Left ventricle myocardium superior (tissue), 1 donor: Measurements from ENCODE around the gene FRMD4A. TPM values are rescaled to one million over a fixed set of nuclear protein-coding genes. Genes with fewer than 3 reads are reported as not detected.

Source experiments
- ATAC-seq: fragments of 200-7000 bp; cut with Tn5 transposase; one replicate; pipeline ENCODE4 v1.9.1; 2020; ENCODE audit warnings: mild to moderate bottlenecking, moderate library complexity
- DNase-seq: peaks from one replicate; pipeline ENCODE4 v3.0.0-alpha.2; 2020
- intact Hi-C: fragments of 100-400 bp; cut with micrococcal nuclease; formaldehyde crosslinking; loops from one replicate; pipeline ENCODE4 v1.11.0; 2022
- long read RNA-seq: library from polyadenylated mRNA; unstranded; transcript quantifications from one replicate; pipeline ENCODE4 v2.0.0, GENCODE V29; 2021
- total RNA-seq: library from RNA; stranded (reverse); fragmentation: NEBNext Ultra II Directional; extraction: Animal tissue kit (Norgen Biotek cat#: 25700); gene quantifications from one replicate; pipeline ENCODE4 v1.2.1, GENCODE V29; 2021
- donor health status: DM: no; HTN: yes; CAD: no; lungs with severe emphysema.

The FRMD4A gene
- 43.3 TPM for total RNA-seq
- long read RNA-seq, partial matches to known transcripts, result 5 of 17 reads
- long read RNA-seq, other reads (novel, unspliced or antisense), result 9 of 17 reads

DNA sequence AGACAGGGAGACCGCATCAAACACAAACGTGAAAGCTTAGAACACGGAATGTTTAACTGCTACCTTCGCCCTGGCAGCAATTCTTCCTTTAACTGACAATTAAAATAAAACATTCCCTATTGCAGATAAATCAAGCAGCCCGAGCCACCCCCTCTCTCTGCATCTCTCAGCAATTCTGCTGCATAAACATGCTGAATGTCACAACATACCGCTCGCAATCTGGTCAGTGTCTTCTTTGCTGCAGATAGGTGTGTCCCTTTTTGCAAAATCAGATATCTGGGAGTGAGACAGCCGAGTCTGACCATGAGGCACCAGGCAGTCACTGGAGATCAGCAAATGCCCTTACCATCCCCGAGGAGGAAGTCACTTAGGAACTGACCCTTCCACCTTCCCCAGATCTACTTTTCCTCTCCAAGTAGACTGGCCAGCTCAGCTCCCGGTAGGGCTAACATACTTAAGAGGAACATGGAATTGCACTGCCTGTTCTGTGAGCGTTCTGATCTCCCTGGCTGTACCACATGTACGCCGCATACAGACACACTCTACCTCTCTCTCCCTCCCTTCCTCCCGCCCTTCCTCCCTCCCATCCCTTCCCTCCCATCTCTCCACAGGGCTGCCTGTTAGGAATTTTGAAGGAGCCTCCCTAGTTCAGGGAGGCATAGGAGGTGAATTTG is at the start of gene FRMD4A:
Gene FRMD4A (minus strand): TSS at position 537 of the 674 bp plus-strand sequence.
- DNase-seq (no peak), ATAC-seq (no peak)
- intact Hi-C loops, result no loop called here

DNA sequence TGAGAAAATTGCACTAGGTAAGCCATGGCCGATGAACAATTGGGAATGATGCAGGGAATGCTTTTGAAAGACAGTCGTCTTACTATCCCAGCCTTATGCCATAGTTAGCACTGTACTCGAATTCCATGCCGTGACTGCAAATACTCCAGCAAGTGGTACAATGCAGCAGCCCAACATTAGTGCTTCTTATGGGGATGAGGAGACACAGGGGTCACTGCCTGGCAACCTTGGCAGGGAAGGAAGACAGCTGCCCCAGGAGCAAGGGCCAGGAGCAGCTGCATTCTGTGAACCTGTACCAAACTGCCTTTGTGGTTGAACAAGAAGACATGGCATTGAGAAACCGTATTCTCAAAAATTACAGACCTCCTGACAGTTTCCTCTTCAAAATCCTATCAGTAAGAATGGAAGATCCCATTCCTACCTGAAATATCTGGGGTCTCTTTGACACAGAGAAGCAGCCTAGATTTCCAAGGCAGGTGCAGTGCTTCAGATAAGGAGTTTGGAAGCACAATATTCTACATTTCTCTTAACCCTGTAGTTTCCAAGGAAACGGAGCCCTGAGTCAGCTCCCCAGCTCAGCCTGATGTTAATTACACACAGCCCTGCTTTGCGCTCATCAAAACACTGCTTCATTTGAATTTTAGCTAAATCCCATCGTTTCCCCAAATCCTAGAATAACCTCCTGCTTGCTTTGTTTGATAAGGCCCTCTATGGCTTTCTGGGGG is 49.0 kb upstream of the FRMD4A start:
- no peak for DNase-seq
- intact Hi-C loops, result no loop called here
- ATAC-seq, result no peak

DNA sequence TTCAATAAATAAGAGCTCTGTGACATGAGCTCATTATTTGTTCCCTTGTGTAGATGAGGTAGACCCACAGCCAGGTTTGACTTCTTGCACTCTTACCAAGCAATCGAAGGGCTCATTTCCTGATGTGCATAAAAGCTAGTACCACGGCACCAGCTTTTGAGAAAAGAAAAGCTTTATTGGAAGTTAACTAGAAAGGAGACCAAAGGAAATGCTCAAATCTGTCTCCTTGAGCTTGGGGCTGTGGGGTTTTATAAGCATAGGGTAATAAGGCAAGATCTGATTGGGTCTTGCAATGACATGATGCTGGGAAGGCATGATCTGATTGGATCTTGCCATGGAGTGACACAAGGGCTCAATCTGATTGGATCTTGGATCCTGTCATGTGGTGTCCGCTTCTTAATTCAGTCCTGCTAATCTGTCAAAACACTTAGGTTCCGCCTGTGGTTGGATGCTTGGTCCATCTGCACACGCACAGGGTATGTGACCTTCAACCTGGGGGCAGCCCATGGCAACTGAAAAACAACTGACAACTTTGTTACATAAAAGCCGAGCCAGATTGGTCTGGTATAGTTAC is 47.8 kb upstream of the FRMD4A start:
- ATAC-seq (no peak), DNase-seq (no peak)
- intact Hi-C loops, result no loop called here

DNA sequence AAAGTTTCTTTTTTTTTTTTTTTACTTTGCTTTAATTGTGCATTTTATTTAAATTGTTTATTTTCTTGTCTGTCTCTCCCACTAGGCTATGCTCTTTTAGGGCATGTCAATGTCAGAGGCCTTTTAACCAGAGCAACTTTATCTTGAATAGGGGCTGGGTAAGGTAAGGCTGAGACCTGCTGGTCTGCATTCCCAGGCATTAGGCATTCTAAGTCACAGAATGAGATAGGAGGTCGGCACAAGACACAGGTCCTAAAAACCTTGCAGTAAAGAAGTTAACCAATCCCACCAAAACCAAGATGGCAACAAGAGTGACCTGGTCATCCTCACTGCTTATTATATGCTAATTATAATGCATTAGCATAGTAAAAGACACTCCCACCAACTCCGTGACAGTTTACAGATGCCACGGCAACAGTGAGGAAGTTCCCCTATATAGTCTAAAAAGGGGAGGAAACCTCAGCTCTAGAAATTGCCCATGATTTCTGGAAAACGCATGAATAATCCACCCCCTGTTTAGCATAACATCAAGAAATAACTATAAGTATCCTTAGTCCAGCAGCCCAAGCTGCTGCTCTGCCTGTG is 47.0 kb upstream of the FRMD4A start:
- intact Hi-C loops, result no loop called here
- ATAC-seq, result no peak

DNA sequence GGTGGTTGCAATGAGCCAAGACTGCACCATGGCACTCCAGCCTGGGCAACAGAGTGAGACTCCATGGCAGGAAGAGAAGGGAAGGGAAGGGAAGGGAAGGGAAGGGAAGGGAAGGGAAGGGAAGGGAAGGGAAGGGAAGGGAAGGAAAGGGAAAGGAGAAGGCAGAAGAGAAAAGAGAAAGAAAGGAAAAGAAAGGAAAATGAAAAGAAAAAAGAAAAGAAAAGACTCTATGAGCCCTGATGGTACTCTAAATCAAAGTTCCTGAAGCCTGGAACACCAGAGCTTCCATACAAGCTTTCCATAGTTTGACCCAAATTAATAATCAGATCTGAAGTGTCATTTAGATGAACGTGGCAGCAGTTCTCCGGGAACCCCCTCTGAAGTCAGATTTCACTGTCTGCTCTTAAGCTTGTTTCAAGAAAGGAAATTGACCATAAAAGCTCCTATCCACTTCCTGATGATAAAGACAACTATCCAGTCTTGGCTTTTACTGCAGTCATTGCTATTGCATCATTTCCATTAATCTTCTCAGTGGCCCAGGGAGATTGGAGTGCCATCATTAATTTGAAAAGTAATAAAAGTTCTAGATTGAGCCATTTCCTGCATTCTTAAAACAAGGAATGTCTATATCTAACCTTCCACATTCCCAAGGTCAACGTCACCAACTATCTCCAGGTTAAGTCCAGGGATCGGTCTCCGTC is 44.2 kb upstream of the FRMD4A start:
- no peak for DNase-seq
- no peak for ATAC-seq
- intact Hi-C loops, result no loop called here

More for the DNA sequence above, 47.0 kb upstream of the FRMD4A start:
- DNase-seq, result no peak

DNA sequence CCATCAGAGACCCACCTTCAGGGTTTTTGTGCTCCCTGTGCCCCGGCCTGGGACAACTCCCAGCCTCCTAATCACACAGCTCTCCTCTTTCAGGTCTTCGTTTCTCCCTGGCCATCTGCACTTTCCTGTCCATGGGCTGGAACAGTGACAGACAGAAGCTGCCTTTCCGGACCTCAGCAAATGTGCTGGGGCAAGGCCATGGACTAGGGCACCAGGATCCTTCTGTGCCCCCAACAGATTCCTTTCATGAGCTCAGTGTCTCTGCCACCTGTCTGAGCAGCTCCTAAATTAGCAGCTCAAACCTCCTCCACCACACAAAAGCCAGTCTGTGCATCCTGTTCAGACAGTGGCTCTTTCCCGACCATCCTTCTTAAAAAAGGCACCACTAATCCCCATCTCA is 41.9 kb upstream of the FRMD4A start:
- no peak for ATAC-seq
- DNase-seq, result no peak
- intact Hi-C loops, result no loop called here

DNA sequence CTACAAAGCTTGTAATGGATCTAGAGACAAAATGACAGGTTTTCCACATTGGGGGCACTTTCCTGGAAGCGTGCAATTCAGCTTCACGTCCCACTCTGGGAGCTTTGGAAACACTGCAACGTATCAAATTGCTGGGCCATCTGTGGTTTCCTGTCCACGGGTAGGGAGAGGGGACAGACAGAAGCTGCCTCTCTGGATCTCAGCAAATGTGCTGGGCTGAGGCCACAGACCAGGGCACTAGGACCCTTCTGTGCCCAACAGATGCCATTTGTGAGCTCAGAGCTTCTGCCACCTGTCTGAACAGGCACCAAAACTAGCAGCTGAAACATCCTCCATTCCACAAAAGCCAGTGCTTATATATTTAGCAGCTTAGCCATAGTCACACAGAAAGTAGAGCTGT is 40.9 kb upstream of the FRMD4A start:
- intact Hi-C loops, result no loop called here
- ATAC-seq, result no peak

DNA sequence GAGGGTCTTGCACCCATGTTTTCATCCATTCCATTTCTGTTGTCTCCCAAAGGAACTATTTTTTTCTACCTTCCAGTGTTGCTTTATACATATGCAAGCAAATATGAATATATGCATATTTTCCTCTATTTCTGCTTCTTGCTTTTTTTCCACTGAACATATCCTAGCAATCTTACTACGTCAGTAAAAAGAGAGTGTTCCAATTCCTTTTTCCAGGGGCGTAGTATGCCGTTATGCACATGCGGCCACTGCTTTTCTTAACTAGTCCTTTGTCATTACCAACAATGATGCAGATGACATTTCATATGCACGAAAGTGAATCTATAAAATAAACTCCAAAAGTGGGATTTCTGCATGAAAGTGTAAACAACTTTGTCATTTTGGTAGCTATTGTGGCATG is 40.2 kb upstream of the FRMD4A start:
- ATAC-seq (no peak), DNase-seq (no peak)
- intact Hi-C loops, result no loop called here

More for the DNA sequence above, 40.9 kb upstream of the FRMD4A start:
- no peak for DNase-seq

DNA sequence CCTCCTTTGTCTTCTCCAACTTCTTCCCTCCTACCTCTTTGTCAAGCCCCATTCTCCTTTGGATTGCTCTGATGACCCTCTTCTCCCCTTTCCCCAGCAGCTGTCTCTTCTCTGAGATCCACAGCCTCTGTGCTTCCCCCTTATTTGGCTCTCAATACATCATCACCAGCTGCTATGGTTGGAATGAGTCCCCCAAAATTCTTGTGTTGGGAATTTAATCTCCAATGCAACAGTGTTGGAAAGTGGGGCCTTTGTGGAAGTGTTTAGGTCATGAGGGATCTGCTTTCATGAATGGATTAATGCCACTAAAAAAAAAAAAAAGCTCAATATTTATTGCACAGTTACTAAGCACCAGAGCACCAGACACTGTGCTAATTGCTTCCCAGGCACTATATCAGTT is 39.2 kb upstream of the FRMD4A start:
- ATAC-seq (no peak), DNase-seq (no peak)
- intact Hi-C loops, result no loop called here

DNA sequence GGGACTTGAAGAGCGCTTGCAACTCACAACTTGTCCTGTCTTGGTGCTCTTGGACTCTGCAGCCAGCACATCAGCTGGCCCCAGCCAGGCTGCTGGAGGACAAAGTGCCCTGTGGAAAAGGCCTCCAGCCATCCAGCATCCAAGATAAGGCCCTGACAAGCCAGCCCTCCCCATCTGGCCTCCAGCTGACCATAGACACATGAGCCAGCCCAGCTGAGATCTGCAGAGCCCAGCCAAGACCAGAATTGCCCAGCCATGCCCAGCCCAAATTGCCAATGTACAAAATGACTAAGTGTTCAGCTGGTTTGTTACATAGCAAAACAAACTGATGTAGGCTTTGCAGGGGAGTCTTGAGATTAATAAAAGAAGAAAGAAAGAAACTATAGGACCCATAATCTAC is 36.0 kb upstream of the FRMD4A start:
- DNase-seq (no peak), ATAC-seq (no peak)
- intact Hi-C loops, result no loop called here

DNA sequence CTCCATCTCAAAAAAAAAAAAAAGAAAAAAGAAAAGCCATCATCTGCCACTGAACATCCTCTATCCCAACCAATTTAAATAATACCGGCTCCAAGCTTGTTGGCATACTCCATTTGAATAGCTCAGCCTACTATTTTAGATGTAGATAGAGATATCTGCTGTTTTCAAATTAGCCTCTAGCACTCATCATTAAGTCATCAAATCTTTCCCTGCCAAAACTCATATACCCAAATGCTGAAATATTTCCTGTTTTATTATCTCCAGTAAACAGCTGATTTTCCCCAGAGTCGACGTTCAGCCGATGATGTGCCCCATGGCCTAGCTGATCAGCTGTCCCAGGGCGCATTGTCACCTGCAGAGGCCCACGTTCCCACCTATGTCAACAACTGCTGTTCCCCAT is 34.5 kb upstream of the FRMD4A start:
- DNase-seq, result no peak
- no peak for ATAC-seq
- intact Hi-C loops, result no loop called here

DNA sequence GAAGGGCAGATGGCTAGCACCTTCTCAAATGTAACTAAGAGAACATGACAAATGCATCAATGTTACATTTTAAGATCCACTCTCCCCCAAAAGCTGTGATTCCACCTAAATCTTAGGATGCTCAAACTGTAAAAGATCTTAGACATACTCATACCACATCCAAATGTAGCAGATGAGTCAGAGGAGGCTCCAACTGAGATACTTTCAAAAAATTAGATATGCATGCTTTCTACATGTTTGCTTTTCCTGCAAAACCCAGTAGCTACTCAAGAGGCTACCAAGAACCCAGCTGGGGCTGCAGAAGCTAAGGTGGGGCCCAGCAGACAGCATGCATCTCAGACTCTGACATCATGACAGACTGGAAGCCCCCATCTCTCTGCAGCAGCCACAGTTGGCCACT is 31.4 kb upstream of the FRMD4A start:
- intact Hi-C loops, result no loop called here
- no peak for ATAC-seq
- DNase-seq, result no peak

DNA sequence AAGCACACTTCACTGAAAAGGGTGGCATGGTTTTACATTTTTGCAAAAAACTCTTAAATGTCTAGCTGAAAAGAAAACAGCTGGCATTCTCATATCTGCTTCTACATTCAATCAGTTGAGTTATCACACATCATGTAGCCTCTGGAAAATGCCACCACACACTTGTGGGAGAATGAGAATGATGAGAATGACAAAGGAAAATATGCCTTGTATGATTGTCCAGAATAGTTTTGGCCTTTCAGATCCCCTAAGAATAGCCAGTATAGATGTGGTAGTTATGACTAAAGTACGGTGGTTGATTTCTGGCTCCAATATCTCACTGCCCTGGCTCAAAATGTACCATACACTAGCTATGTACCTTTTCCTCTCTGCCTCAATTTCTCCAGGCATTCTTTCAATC is 30.2 kb upstream of the FRMD4A start:
- DNase-seq (no peak), ATAC-seq (no peak)
- intact Hi-C loops, result no loop called here

DNA sequence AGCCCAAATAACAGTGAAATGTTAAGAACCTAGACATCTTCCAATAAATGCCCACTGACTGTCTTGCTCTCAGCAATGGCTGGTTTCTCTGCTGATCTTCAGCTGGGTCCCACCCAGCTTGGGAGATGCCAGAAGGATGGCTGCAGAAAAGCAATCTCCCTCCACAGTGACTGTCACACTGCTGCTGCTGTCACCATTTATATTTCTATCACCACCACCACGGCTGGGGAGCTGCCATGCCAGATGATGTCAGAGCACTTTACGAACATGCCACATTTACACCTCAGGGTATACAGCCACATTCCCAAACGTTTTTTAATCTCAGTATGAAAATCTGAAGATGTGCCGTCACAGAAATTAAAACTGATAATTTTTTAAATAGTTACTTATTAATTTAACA is 29.8 kb upstream of the FRMD4A start:
- DNase-seq, result no peak
- no peak for ATAC-seq
- intact Hi-C loops, result no loop called here

DNA sequence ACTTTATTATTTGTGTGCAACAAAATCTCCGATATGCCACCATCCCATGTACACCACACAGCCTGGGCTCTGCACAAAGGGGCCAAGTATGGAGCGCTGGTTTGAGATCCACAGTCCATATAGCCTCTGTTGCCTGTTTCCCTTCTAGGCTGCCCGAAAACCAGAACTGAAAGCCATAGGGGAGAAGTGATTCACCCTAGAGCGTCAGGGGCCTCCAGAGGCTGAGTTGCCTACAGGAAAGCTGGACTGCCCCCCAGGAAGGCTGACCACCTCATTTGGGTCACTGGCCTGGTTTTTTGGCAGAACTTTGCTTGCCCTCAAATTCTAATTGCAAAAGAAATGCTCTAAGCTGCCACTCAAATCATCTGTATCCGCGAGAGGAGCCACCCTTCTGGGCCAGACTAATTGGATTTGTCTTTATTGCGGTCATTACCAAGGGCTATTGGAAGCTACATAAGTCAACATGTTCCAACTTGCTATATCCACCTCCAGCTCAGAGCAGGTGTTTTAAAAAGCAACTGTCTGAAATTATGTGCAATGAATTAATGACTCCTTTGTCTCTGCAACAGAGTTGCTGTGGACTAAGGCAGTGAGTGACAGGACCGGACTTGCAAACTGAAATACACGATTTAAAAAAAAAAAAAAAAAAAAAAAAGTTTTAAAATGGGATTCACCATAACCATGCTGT is 28.3 kb upstream of the FRMD4A start:
- intact Hi-C loops, result no loop called here
- no peak for DNase-seq
- ATAC-seq, result no peak

DNA sequence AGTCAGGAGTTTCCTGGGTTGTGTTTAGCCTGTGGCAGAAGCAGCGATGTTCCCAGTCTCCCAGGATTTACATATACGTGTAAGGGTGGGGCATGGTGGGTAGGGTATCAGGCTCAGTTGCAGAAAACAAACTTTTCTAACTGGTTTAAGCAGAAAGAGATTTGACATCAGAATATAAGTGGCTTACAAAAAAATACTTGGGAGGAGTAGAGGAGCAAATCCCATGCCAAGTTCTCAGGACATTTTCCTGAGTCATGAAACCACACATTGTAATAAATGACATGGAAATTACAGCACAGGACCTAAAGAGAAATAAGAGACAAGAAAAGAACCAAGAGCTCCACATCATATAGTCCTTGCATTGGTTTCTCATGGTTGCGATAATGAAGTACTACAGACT is 26.2 kb upstream of the FRMD4A start:
- intact Hi-C loops, result no loop called here
- DNase-seq (no peak), ATAC-seq (no peak)

DNA sequence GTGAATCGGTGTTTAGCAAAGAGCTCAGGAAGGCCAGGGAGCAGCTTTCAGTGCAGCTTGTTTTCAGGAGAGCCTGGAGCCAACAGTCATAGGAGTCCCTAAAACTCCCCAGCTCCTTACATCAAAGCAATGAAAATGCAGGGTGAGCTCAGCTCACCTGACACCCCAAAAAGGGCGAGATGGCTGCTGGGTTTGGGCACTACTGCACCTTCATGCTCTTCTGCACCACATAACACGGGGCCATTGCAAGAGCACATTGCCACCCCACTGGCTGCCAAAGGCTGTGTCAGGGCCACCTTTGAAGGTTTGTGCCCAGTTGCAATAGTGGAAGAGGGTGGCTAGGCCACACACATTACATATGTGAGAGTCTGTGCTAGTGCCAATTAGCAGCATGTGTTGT is 25.0 kb upstream of the FRMD4A start:
- no peak for ATAC-seq
- intact Hi-C loops, result no loop called here

DNA sequence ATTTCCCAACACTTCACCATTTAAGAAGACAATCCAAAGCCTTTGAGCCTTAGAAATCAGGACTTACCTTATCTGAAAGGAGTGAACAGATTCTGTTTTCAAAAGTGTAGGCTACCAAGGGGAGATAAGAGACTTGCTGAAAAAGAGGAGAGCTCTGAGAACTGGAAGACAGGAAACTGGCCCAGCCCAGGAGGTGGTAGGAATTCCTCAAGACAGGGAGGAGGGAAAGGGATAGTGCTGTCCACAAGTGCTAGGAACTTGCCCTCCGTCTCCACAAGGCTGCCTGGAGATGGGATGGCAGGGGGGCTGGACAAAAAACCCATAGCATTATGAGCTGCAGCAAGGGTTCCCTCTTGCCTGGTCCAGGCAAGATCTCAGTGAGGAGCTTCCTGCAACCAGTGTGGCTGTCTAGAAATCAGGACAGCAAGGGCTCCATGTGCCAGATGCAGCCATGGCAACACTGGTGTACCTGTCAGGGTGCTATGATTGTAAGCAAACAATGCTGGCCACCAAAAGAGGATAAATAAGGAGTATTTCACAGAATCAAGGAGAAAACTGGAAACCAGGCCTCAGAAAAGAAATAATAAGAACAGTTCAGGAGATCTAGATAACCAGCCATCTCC is 22.7 kb upstream of the FRMD4A start:
- intact Hi-C loops, result no loop called here
- ATAC-seq (no peak), DNase-seq (no peak)

More for the DNA sequence above, 25.0 kb upstream of the FRMD4A start:
- no peak for DNase-seq

DNA sequence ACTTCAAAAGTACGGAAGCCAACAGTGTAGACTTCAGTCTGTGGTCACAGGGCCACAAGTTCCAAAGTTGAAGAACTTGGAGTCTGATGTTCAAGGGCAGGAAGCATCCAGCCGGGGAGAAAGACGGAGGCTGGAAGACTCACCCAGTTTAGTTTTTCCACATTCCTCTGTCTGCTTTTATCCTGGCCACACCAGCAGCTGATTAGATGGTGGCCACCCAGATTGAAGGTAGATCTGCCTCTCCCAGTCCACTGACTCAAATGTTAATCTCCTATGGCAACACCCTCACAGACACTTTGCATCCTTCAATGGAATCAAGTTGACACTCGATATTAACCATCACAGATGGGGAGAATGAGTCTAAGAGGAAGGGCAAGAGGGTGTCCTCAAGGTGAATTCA is 19.3 kb upstream of the FRMD4A start:
- DNase-seq (no peak), ATAC-seq (no peak)
- intact Hi-C loops, result no loop called here
